PC-9 (cell line): ENCODE data around the gene THAP7. TPM values are rescaled to one million over a fixed set of nuclear protein-coding genes. Genes with fewer than 3 reads are reported as not detected.

ENCODE experiments used
- BruUV-seq: library from RNA; stranded (reverse); fragments of 400-500 nt; replicated peaks from 2 replicates; lab custom pipeline; 2021; lab: Mats Ljungman, UMichigan
- CTCF ChIA-PET: fragments of 300-600 bp; sonication (Branson Sonifier 250); formaldehyde crosslinking; loops from one replicate; lab custom pipeline; 2022; ENCODE audit warnings: antibody characterized with exemption; lab: Charles Lee
- POLR2A ChIA-PET: fragments of 300-600 bp; sonication (Branson Sonifier 250); formaldehyde crosslinking; loops from one replicate; lab custom pipeline; 2022; ENCODE audit warnings: antibody characterized with exemption; ENCODE audit not compliant: unreplicated experiment; lab: Charles Lee
- DNase-seq, 2 experiments: peaks; one replicate each; pipeline versions ENCODE4 v3.0.0 to v3.0.0-alpha.2; 2015 to 2022; ENCODE audit warnings: mixed read lengths in 1 of 2
- H2AFZ ChIP-seq: fragments of 200-600 bp; sonication (generic); 2 replicates; pipeline ENCODE4 v1.8.1; 2017; ENCODE audit warnings: antibody characterized with exemption
- H3F3A ChIP-seq: fragments of 200-600 bp; sonication (generic); 2 replicates; pipeline ENCODE4 v1.8.1; 2017; ENCODE audit warnings: antibody characterized with exemption, mild to moderate bottlenecking, low read depth; ENCODE audit not compliant: insufficient read depth
- H3K27ac ChIP-seq: fragments of 200-600 bp; sonication (generic); 2 replicates; pipeline ENCODE4 v1.6.1; 2016; ENCODE audit warnings: mixed run types
- H3K27me3 ChIP-seq: fragments of 200-600 bp; sonication (generic); 2 replicates; pipeline ENCODE4 v1.6.1; 2016; ENCODE audit warnings: low read depth, mixed run types; ENCODE audit not compliant: insufficient read depth
- H3K36me3 ChIP-seq: fragments of 200-600 bp; sonication (generic); 2 replicates; pipeline ENCODE4 v1.6.1; 2016; ENCODE audit warnings: low read depth, mixed run types
- H3K4me1 ChIP-seq: fragments of 200-600 bp; sonication (generic); replicated peaks from 2 replicates; pipeline ENCODE4 v1.6.1; 2016; ENCODE audit warnings: mixed run types; ENCODE audit not compliant: insufficient read depth
- H3K4me2 ChIP-seq: fragments of 200-600 bp; sonication (generic); 2 replicates; pipeline ENCODE4 v1.6.1; 2017; ENCODE audit warnings: mixed run types
- H3K4me3 ChIP-seq: fragments of 200-600 bp; sonication (generic); 2 replicates; pipeline ENCODE4 v1.6.1; 2016; ENCODE audit warnings: mixed run types
- H3K79me2 ChIP-seq: fragments of 200-600 bp; sonication (generic); 2 replicates; pipeline ENCODE4 v1.6.1; 2017; ENCODE audit warnings: low read depth, mixed run types
- H3K9me2 ChIP-seq: fragments of 200-600 bp; sonication (generic); 2 replicates; pipeline ENCODE4 v1.8.1; 2017; ENCODE audit warnings: mild to moderate bottlenecking; ENCODE audit not compliant: insufficient read depth
- H3K9me3 ChIP-seq: fragments of 200-600 bp; sonication (generic); 2 replicates; pipeline ENCODE4 v1.8.1; 2016; ENCODE audit warnings: low read depth; ENCODE audit not compliant: insufficient read depth
- H4K20me1 ChIP-seq: fragments of 200-600 bp; sonication (generic); 2 replicates; pipeline ENCODE4 v1.8.1; 2017; ENCODE audit not compliant: insufficient read depth
- EZH2 ChIP-seq: fragments of 200-600 bp; sonication (generic); IDR thresholded peaks from 2 replicates; pipeline ENCODE4 v1.8.0; 2017; ENCODE audit warnings: antibody characterized with exemption, low read depth
- intact Hi-C: fragments of 100-400 bp; cut with micrococcal nuclease; formaldehyde crosslinking; loops from one replicate; pipeline ENCODE4 v1.10.0; 2022; ENCODE audit not compliant: unreplicated experiment
- total RNA-seq: library from RNA; stranded (reverse); gene quantifications from 2 replicates; pipeline ENCODE4 v1.2.3, GENCODE V29; 2021
- TF ChIP-seq, protein P1 (sequence below): fragments of 200-600 bp; sonication (generic); conservative IDR thresholded peaks from 2 replicates; pipeline ENCODE4 v1.6.1; 2017; ENCODE audit warnings: mixed run types, antibody characterized with exemption, mild to moderate bottlenecking, moderate library complexity

Gene THAP7
- total RNA-seq, 1 experiment from 2014 or later: 17.0 TPM

DNA sequence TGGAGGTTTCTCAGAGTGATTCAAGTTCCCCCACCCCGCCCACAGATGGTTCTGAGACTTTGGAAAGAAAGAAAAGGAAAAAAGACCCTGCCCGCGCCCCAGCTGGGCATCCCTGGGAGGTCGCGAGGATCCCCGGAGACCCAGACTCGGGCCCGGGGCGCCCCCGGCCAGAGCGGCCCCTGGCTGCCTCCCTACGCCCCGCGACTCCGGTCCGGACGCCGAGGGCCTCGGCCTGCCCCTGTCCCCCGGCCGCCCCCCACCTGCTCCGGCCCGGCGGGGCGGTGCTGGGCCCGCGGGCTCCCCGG lies 37.2 kb downstream of the THAP7 start:
- no peaks in the 10 kb centered on the region; the same call in 1 of the 2 replicates for H3F3A ChIP-seq
- no peak overlapping the region for H3K4me2 ChIP-seq
- H3K9me3 ChIP-seq: no peaks in the 10 kb centered on the region
- H3K27me3 ChIP-seq: no peaks in the 10 kb centered on the region
- CTCF ChIA-PET: no interaction called here
- TF ChIP-seq EZH2: no peak
- TF ChIP-seq, protein P1, sequence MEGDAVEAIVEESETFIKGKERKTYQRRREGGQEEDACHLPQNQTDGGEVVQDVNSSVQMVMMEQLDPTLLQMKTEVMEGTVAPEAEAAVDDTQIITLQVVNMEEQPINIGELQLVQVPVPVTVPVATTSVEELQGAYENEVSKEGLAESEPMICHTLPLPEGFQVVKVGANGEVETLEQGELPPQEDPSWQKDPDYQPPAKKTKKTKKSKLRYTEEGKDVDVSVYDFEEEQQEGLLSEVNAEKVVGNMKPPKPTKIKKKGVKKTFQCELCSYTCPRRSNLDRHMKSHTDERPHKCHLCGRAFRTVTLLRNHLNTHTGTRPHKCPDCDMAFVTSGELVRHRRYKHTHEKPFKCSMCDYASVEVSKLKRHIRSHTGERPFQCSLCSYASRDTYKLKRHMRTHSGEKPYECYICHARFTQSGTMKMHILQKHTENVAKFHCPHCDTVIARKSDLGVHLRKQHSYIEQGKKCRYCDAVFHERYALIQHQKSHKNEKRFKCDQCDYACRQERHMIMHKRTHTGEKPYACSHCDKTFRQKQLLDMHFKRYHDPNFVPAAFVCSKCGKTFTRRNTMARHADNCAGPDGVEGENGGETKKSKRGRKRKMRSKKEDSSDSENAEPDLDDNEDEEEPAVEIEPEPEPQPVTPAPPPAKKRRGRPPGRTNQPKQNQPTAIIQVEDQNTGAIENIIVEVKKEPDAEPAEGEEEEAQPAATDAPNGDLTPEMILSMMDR: no peak
- no peaks in the 10 kb centered on the region for H3K9me2 ChIP-seq
- no peak overlapping the region for H2AFZ ChIP-seq
- no peak overlapping the region for H3K4me3 ChIP-seq
- H3K27ac ChIP-seq: no peak overlapping the region
- no peak for DNase-seq
- no TSS peak for BruUV-seq
- no peaks in the 10 kb centered on the region for H3K36me3 ChIP-seq
- H3K79me2 ChIP-seq: no peaks in the 10 kb centered on the region
- no peaks in the 10 kb centered on the region for H3K4me1 ChIP-seq
- intact Hi-C loops: no loop called here
- POLR2A ChIA-PET: no interaction called here
- H4K20me1 ChIP-seq: no peaks in the 10 kb centered on the region

DNA sequence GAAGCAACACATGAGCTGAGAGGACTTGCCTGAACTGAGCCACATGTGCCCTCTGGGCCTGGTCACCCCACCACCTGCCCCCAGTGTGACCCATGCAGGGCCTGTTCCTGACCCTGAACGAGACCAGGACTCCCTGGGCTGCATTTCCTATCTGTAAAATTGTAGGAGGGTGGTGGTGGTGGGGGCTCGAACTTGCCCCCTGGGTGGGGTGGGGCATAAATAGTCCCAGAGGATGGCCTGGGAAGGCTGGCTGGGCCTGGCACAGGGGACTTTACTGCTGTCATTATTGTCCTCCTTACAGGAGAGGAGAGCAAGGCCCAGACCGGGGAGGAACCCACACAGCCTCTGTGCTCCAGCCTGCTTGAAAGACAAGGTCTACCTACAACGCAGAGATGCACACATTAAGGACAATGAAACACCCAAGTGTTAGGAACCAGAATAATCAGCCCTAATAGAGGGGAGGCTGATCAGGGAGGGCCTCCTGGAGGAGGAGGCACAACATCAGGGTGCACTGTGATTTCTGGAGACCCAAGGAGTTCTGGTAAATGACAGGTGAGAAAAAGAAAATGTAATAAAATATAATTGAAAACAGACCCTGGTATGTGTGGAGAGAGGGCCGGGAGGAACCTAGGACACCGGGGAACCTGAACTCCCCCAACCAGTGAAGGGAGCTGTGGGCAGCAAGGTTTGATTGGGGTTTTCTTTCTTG lies 37.7 kb downstream of the THAP7 start:
- Histone ChIP-seq H3K4me3 (no peak overlapping the region), H3K36me3 (no peaks in the 10 kb centered on the region), H3K27ac (no peak overlapping the region), H3F3A (no peaks in the 10 kb centered on the region; the same call in 1 of the 2 replicates), H3K4me2 (no peak overlapping the region), H3K4me1 (no peaks in the 10 kb centered on the region), H3K79me2 (no peaks in the 10 kb centered on the region), H3K27me3 (no peaks in the 10 kb centered on the region), H2AFZ (no peak overlapping the region), H3K9me2 (no peaks in the 10 kb centered on the region), H3K9me3 (no peaks in the 10 kb centered on the region), H4K20me1 (no peaks in the 10 kb centered on the region)
- POLR2A ChIA-PET: no interaction called here
- DNase-seq: no peak
- intact Hi-C loops: no loop called here
- BruUV-seq: no TSS peak
- TF ChIP-seq, protein P1: no peak
- TF ChIP-seq EZH2: no peak
- CTCF ChIA-PET: no interaction called here

DNA sequence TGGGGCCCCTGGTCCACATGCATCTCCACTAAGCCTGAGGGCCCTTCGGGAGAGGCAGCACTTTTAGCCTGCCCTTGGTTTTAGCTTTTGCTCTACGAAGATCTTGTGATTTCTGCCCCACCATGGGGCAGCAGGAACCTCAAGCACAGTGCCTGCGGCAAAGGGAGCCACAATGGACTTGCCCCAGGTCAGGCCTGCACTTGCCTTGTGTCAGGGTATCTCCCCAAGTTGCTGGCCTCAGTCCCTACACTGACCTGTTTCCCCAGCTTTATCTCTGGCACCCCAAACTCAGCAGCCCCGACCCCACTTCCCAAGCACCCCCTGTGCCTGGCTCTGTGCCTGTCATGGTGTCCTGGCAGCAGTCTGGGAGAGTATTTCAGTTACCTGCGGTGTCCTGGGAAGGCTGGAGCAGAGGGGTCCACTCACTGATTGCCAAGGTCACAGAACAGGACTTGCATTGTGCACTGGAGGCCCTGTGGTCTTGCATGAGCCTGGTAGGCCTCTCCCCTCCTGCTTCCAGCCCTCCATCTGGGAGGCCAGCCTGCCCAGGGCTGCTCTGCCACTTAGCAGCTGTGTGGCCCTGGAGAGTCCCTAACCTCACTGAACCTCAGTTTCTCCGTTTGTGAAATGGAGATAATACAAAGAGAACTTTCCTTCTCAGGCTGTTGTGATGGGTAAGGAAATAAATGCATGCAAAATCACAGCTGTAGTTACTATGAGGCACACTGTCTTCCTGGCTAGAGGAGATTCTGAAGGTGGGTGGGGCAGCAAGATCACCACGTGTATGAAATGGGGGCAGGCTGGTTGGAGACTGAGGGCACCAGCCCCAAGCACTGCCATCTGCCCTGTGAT lies 38.5 kb downstream of the THAP7 start:
- H3K9me3 ChIP-seq: no peaks in the 10 kb centered on the region
- H3K79me2 ChIP-seq: no peaks in the 10 kb centered on the region
- no peaks in the 10 kb centered on the region for H3K4me1 ChIP-seq
- H3K9me2 ChIP-seq: no peaks in the 10 kb centered on the region
- H3K36me3 ChIP-seq: no peaks in the 10 kb centered on the region
- H3K4me3 ChIP-seq: no peak overlapping the region
- CTCF ChIA-PET: interaction anchor here (0.6 kb wide), 1 partner anchor 686 kb away, joined by 3 read pairs; no protein-coding TSS in a partner anchor
- TF ChIP-seq, protein P1: no peak
- TF ChIP-seq EZH2: no peak
- no peak overlapping the region for H3K4me2 ChIP-seq
- BruUV-seq: no TSS peak
- POLR2A ChIA-PET: no interaction called here
- intact Hi-C loops: no loop called here
- no peak overlapping the region for H2AFZ ChIP-seq
- no peak for DNase-seq
- H3F3A ChIP-seq: no peaks in the 10 kb centered on the region; the same call in 1 of the 2 replicates
- H4K20me1 ChIP-seq: no peaks in the 10 kb centered on the region
- no peak overlapping the region for H3K27ac ChIP-seq
- no peaks in the 10 kb centered on the region for H3K27me3 ChIP-seq
